Nephron progenitor cell (in vitro differentiated cells): ENCODE results near the gene ITSN2.

Experiments
- DNase-seq: peaks from one replicate; pipeline ENCODE4 v3.0.0; 2021
- H3K27ac Mint-ChIP-seq: 2 replicates; pipeline ENCODE4 v1.8.0; 2021; ENCODE audit warnings: mild to moderate bottlenecking, moderate library complexity, mixed read lengths
- H3K27me3 Mint-ChIP-seq: 2 replicates; pipeline ENCODE4 v1.8.0; 2021; ENCODE audit warnings: mild to moderate bottlenecking, low read depth, mixed read lengths; ENCODE audit not compliant: poor library complexity
- H3K36me3 Mint-ChIP-seq: 2 replicates; pipeline ENCODE4 v1.8.0; 2021; ENCODE audit warnings: low read depth, mixed read lengths
- H3K4me1 Mint-ChIP-seq: 2 replicates; pipeline ENCODE4 v1.8.0; 2021; ENCODE audit warnings: mixed read lengths
- H3K4me3 Mint-ChIP-seq: 2 replicates; pipeline ENCODE4 v1.8.0; 2021; ENCODE audit warnings: mild to moderate bottlenecking, moderate library complexity, mixed read lengths
- H3K9me3 Mint-ChIP-seq: 2 replicates; pipeline ENCODE4 v1.8.0; 2021; ENCODE audit warnings: mild to moderate bottlenecking, moderate library complexity, mixed read lengths
- CTCF ChIP-seq: fragments of 200-600 bp; sonication (generic); IDR thresholded peaks from 2 replicates; pipeline ENCODE4 v1.5.0; 2021; ENCODE audit warnings: antibody characterized with exemption

Gene ITSN2

GRCh38 chr2:24220554-24221291 is 139.6 kb downstream of the ITSN2 start:
- DNase-seq: no peak
- H3K27ac Mint-ChIP-seq: no peak overlapping the region
- H3K27me3 Mint-ChIP-seq: no peaks in the 10 kb centered on the region
- peaks cover 11% of the 10 kb centered on the region for H3K4me1 Mint-ChIP-seq
- H3K36me3 Mint-ChIP-seq: peaks cover 6% of the 10 kb centered on the region
- H3K4me3 Mint-ChIP-seq: no peak overlapping the region
- TF ChIP-seq CTCF: no peak
- H3K9me3 Mint-ChIP-seq: no peaks in the 10 kb centered on the region

- Mint-ChIP-seq H3K4me3 (no peak overlapping the region), H3K27ac (no peak overlapping the region), H3K4me1 (peaks cover 5% of the 10 kb centered on the region), H3K27me3 (no peaks in the 10 kb centered on the region), H3K36me3 (peaks cover 6% of the 10 kb centered on the region), H3K9me3 (no peaks in the 10 kb centered on the region)
- TF ChIP-seq CTCF: no peak
- no peak for DNase-seq
Measured at GRCh38 chr2:24214880-24215279, 145.5 kb downstream of the ITSN2 start.

DNA sequence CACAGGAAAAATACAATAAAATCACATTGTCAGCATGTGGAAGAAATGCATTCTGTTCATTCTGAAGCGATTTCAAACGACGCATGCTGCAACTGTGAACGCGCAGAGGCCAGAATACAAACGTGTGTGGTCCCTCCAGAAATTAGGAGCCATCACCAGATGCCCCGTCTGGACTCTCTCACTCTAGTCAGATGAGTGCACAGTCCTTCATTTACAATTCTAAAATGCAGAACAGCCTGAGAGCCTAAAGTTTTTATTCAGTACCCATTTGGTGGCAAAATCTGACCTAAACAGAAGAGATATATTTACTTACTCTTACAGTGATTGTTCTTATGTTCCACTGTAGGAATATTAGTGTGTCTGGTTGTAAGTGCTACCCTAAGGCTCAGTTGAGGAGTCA is 148.9 kb downstream of the ITSN2 start:
- DNase-seq: no peak
- TF ChIP-seq CTCF: no peak
- H3K36me3 Mint-ChIP-seq: peaks cover 6% of the 10 kb centered on the region
- no peak overlapping the region for H3K4me3 Mint-ChIP-seq
- peaks cover 5% of the 10 kb centered on the region for H3K4me1 Mint-ChIP-seq
- H3K9me3 Mint-ChIP-seq: no peaks in the 10 kb centered on the region
- no peak overlapping the region for H3K27ac Mint-ChIP-seq
- H3K27me3 Mint-ChIP-seq: no peaks in the 10 kb centered on the region

GRCh38 chr2:24210723-24211122 is 149.6 kb downstream of the ITSN2 start:
- H3K27me3 Mint-ChIP-seq: no peaks in the 10 kb centered on the region
- no peak for DNase-seq
- no peaks in the 10 kb centered on the region for H3K9me3 Mint-ChIP-seq
- TF ChIP-seq CTCF: no peak
- no peaks in the 10 kb centered on the region for H3K36me3 Mint-ChIP-seq
- H3K4me3 Mint-ChIP-seq: no peak overlapping the region
- peak overlapping the region; percentile 79 for H3K27ac Mint-ChIP-seq
- peaks cover 9% of the 10 kb centered on the region for H3K4me1 Mint-ChIP-seq

DNA sequence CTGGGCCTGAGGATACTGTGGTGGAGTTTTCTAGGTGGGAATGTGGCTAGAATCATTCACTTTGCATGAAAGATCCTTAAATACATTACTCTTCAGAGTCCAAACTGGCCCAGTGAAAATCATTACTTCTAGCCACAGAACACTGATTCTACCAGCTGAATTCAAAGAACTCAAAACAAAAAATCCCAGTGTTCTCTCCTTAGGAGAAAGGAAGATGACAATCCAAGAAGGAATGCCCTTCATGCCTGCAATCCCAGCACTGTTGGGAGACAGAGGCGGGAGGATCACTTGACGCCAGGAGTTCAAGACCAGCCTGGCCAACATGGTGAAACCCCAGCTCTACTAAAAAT is 150.3 kb downstream of the ITSN2 start:
- no peak for DNase-seq
- no peaks in the 10 kb centered on the region for H3K36me3 Mint-ChIP-seq
- no peaks in the 10 kb centered on the region for H3K9me3 Mint-ChIP-seq
- H3K4me3 Mint-ChIP-seq: no peak overlapping the region
- H3K4me1 Mint-ChIP-seq: peaks cover 15% of the 10 kb centered on the region
- no peak for TF ChIP-seq CTCF
- H3K27me3 Mint-ChIP-seq: peaks cover 3% of the 10 kb centered on the region
- H3K27ac Mint-ChIP-seq: no peak overlapping the region

DNA sequence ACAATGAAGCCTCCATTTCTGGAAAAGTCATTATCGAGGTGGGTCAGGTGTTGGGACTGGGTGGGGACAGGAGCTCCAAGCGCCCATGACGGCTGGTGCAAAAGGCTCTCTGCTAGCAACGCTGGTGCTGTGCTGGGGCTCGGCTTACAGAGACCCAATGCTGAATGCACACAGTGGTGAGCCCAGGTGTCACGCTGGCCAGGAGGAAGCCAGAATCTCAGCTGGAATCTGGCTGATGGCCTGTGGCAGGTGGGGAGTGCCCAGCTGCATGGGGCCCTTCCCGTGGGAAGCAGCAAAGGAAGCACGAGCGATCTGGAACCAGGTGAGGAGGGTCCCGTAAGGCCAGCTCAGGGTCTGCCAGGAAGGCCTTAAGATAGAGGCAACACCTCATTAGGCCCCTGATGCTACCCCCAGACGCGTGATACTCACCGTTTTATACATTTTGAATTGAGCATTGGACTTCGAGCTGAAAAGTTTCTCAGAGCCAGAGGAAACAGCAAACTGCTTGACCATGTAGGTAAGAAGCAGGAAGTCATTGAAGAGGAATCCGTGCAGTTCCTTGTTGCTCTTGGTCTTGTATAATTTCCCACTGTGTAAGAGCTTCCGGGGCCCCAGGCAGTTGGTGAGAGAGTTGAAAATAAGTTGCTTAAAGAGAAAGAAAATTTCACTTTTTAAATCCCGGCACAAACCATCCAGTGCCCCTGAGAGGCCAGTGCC is 150.8 kb downstream of the ITSN2 start:
- no peak for TF ChIP-seq CTCF
- peaks cover 3% of the 10 kb centered on the region for H3K27me3 Mint-ChIP-seq
- H3K4me1 Mint-ChIP-seq: peaks cover 15% of the 10 kb centered on the region
- H3K4me3 Mint-ChIP-seq: no peak overlapping the region
- H3K27ac Mint-ChIP-seq: no peak overlapping the region
- DNase-seq: no peak
- no peaks in the 10 kb centered on the region for H3K36me3 Mint-ChIP-seq
- H3K9me3 Mint-ChIP-seq: no peaks in the 10 kb centered on the region
